Parietal lobe (tissue), 1 donor: Measurements from ENCODE around the gene SLC22A25. TPM values are rescaled to one million over a fixed set of nuclear protein-coding genes. Genes with fewer than 3 reads are reported as not detected.

Experiments used
- total RNA-seq: library from RNA; depleted of rRNA; stranded (reverse); fragments of >200 nt; gene quantifications from one replicate; pipeline ENCODE4 v1.2.3, GENCODE V29; 2014

SLC22A25 gene
- total RNA-seq, result not detected

GRCh38 chr11:63243533-63243932 is at the start of gene SLC22A25:
TSS of gene SLC22A25 (minus strand) at chr11:63243599. CDS start at chr11:63229652, 13,947 bp downstream.

Other genes with a start within 250 kb of the SLC22A25 start
- not detected for gene SLC22A8, start 227.8 kb downstream of the SLC22A25 start, total RNA-seq
- not detected for gene SLC22A24, start 99.4 kb downstream of the SLC22A25 start, total RNA-seq
- not detected for gene SLC22A9, start 126.2 kb upstream of the SLC22A25 start, total RNA-seq
- gene PLAAT5, start 247.6 kb upstream of the SLC22A25 start, total RNA-seq, result 1.9 TPM